HG02943 (cell line): ENCODE data around the gene GNAQ.

ENCODE experiments used
- ATAC-seq: cut with Tn5 transposase; IDR thresholded peaks from one replicate; pipeline ENCODE4 v1.9.1; 2021; ENCODE audit warnings: mild to moderate bottlenecking, low read depth, moderate library complexity; ENCODE audit not compliant: unreplicated experiment

The GNAQ gene

DNA sequence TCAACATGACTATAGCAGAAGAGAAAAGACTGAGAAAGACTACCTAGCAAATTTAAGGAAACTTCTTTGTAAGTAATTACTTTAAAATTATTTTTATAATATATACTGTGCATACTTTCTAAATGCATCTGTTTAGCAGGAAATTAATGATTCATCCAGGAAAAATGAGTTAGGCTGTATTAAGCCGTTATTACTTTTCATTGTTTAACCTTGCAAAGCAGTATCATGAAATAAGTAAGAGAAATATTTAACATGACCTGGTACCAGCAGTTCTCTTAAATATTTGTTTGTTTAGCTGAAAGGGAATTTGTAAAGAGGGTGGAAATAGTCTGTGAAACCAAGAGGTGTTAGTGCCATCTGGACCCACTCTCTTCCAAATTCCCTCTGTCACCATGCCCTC is 175.0 kb downstream of the GNAQ start:
- no peak for ATAC-seq

DNA sequence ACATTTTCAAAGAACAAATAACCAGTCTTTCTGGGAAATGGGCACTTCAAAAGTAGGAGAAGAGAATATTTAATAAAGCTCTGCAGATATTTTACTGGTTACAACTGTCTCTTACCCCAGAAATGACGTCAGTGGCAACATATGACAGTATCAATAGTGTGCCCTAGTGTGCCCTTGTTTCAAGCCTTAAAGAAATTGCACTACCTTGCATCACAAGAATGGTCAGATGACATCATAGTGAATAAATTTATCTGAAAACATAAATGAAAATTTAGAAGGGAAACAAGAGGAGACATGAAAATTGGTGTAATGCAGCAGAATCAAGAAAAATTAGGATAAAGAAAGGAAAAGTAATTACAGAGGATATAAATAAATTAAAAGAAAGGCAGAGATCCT is 176.7 kb downstream of the GNAQ start:
- no peak for ATAC-seq

DNA sequence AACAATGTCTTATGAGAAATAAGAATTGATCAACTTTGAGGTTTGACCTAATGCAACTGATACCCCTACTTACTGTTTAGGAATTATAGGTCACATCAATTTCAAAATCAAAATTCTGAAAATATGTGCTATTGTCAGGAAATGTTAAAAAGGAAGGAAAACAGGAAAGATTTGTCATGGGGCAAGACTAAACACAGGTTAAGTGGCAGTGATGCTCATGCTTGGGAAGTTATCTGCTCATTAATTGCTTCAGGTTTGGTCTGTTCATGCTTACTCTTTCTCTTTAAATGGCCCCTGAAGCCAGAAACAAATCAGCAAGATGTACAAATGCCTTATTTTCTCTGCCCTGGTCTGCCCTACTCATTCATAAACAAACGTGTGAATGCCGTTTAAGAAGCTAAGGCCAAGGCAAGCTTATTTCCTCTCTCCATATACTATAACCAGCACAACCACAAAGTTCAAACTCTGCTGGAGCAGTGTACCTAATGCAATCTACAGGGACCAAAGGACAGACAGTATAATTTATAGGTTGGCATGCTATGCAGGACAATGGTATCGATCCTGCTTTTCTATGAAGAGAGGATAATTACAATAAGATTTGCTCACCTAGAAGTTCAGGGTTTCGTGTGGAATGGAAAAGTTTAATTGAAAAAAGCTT is 177.2 kb downstream of the GNAQ start:
- ATAC-seq: no peak

DNA sequence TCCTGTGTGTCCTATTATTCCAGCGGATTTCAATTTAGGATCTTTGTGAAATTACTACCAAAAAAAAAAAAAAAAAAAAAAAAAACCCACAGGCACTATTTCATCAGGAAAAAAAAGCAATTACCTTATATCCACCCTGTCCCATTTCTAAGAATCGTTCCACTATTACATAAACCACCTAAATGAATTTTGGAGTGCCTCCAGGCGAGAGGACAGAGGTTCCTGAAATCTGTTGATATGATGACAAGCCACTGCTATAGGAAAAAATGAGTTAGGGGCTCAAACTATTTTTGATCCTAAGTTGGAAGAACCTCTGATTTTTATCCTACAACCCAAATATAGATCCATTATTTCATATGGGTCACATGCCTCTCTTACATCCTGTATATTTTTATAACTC is 177.9 kb downstream of the GNAQ start:
- ATAC-seq: no peak

DNA sequence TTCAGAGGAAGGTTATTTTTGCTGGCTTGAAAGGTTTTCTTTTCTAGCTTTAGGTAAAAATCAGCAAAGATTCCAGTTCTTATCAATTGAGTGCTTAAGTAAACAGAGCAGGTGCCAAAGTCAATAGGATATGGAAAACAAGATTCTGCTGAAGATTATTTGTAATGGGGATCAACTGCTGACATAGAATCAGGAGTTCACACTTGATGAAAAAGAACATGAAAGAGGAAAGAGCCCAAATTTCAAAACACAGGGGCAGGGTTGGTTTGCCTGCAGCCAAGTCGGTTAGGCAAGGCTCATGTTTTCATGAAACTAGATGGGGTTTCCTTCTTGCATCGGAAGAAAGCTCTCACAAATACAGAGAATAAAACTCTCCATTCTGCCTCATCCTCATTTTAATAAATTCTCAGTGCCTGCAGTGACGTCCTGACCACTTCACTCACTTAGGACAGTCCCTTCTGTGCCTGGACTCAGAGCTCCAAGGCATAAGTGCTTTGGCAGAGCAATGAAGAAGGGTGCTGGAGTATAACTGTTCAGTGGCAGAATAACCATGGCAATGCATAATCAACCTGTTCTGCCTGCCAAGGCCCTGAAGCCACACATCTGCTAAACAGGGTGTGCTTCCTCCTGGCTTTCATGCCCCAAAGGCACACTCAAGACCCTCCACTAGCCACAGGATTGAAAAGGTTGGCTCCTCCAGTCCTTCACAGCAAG is 179.6 kb downstream of the GNAQ start:
- ATAC-seq: no peak

DNA sequence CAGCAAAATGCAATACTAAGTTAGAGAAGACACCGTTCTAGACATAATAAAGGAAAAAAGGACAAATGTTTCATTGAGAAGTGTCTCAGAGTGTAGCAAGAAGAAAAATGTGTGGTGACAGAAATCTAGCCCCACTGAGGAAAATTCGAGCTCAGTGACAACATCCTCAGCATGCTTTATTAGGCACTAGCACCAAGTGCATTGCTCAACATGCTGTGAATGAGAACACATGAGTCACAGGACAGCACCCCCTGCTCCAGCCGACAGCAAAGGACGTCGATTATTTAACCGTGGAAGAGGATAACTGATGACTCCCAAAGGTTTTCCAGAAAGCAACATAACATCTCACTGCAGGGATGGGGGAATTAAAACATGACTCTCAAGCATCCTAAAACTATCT is 182.7 kb downstream of the GNAQ start:
- ATAC-seq: no peak

DNA sequence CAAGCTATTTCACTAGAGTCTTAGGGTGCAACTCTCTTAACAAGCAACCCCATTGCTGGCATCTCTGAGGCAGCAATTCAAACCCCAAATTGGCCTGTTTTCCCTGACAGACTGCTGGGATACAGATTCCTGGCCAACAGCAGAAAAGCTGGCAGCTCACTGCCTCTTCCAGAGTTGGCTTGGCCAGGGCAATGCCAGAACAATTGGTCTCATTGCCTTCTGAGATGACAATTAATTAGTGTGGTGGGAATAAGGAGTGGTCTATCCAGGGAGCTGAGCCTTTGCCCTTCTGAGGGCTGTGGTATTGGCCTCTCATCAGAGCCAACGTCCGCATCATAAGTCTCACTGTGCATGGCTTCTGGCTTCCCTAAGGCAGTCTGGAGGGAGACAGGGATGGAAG is 183.2 kb downstream of the GNAQ start:
- ATAC-seq: no peak

DNA sequence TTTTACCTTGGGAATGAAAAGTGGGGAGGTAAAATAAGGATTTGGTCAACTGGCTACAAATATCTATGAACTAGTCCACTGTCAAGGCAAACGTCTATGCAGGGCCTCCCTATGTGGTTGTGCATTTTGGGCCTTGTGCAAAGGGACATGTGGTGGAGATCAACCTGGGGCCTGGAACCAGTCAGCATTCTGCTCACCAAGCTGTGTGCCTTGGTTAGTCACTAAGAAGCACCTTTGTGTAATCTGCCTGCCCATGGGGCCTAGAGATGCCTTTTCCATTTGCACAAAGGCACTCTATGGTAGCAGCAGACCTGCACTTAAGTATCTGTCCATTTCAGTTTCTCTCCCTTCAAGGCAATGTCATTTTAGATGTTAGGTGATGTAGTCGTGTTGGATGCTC is 184.0 kb downstream of the GNAQ start:
- ATAC-seq: no peak

DNA sequence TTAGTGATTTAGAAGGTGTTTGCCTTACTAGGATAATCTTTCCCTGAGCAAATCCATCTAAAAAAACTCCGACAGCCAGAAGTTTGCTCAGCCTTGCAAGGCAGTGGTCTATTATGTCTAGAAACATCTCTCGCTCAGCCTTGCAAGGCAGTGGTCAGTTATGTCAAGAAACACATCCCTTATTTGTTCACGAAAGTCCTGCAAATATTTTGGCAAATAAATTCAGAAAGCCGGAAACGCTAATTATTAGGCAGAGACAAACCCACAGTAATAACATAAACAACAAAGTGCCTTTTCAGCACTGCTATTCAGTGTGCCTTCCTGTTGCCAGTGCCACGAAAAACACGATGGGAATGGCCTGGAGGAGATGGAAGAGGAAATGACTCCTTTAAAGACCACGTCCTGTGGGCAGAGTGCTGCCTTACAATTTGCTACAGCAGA is 184.5 kb downstream of the GNAQ start:
- ATAC-seq: no peak

DNA sequence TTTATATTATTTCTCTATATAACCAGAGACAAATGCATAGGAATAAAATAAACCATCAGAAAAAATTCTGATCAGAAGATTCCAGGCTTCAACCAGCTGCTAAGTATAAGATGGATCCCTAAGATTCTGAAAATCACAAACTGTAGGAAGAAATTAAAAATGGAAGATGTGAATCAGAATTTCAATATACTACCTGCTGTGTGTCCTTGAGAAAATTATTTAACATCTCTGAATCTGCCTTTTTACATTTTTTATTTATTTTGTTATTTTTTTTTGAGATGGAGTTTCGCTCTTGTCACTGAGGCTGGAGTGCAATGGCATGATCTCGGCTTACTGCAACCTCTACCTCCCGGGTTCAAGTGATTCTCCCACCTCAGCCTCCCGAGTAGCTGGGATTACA is 187.2 kb downstream of the GNAQ start:
- no peak for ATAC-seq

DNA sequence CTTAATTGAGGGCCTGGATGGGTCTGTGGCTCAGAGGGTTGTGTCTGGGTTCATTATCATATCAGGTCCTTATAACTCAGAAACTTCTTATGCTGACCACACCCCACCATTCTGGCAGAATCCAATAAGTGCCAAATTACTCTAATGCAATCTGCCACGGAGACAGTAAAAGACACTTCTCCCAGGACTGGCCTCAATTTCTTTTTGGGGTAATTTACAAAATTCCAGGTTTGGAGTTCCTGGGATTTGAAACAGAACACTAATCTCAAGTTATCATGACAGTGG is 187.8 kb downstream of the GNAQ start:
- ATAC-seq: no peak

DNA sequence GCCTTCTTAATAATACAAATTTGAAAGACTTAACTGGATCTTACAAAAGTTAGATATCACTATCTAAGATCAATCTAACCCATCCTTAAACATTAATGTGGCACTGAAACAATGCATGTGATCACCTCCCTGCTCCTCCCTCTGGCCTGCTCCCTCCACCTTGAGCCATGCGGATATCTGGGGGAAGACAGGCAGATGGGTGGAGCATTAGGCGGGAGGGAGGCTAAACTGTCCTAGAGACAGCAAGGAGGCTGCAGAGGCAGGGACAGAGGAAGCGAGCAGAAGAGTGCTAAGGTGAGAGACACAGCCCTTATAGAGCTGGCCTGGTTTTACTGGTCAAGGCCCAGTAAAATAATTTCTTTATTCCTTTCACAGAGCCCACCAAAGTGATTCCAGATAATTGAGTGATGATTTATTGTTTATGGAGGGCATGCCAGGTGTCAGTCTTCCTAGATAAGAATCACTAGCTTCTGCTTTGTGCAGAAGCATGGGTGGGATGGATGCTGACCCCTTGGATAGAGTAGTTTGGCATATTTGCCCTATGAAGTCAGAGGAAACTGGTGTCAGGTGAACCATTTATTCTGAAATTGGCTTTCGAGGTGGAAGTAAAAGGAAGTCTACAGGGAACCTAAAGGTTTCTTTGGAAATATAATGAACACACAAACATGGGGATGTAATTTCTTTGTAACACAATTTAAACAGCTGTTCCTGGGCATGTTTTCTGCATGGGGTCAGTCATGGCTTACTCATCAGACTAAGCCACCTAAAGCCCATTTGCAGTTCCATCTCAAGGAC is 188.3 kb downstream of the GNAQ start:
- no peak for ATAC-seq

DNA sequence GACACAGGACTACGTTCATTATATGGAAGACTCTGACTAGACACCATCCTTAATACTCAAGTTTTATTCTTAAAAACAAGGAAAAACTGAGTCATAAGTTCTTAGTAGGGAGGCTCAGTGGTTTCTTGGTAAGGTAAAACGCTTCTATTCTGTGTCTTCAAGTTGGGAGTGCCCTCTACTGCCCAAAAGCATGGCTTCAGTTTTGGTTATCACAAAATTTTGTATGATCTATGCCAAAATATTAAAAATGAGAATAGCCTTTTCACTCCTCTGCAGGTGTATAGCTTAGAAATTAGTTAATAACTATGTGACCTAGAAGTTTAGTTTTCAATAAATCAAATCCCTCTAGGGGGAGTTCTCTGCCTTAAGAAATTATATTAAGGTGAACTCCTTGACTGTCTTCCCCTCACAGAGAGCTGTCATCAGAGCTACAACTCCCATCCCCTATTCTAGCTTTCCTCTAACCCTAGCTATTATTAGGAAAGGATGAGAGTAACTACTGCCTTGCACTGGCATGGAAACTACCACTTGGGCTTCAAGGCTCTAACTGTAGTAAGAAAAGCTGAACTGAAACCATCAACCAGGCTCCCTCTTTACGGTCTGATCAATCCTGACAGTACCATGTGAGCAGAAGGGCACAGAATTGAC is 189.7 kb downstream of the GNAQ start:
- ATAC-seq: no peak

DNA sequence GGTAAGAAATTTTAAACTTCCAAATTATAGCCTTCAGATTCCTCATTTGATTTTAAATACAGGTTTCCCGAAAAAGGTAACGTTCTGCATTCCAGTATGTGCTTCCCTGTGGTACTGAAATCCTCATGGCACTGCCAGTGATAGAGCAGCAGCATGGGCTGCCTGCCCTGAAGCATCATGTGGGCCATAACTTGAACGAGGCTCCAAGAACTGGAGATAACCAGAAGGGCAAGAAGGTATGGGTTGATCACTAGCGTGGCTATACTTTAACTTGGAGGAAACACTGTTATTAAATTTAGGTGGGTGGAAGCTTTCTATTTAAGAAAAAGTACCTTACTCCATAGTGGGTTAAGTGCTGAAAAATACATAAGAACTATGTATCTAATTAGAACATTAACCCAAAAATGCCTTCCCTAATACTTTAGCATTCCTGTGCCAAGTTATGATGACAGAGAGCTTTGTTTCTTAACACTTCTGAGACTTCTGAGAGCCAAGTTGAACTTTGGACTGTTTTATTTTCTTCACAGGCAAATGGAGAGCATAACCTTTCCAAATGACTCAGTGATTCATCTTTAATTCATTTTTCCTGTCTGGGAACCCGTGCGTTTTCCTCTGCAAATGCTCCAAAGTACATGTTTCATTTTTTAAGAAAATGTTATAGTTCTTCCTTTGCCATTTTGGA is 192.0 kb downstream of the GNAQ start:
- ATAC-seq: no peak

DNA sequence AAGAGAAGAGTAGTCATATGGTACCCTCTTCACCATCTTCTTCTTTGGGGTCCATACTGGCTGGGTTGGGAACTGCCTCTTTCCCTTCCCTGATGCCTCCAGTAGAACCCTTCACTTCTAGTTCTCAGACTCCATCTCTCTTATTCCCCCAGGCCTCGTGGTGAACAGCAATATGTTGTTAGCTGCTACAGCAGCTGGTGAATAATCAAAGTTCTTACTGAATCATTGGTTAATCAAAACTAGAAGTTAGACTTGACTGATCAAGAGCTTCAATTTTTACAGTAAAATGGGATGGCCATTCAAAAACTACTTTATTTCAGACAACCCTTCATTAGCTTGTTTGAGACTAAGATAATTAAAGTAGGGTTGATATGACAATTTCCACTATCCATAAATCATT is 192.6 kb downstream of the GNAQ start:
- ATAC-seq: no peak

DNA sequence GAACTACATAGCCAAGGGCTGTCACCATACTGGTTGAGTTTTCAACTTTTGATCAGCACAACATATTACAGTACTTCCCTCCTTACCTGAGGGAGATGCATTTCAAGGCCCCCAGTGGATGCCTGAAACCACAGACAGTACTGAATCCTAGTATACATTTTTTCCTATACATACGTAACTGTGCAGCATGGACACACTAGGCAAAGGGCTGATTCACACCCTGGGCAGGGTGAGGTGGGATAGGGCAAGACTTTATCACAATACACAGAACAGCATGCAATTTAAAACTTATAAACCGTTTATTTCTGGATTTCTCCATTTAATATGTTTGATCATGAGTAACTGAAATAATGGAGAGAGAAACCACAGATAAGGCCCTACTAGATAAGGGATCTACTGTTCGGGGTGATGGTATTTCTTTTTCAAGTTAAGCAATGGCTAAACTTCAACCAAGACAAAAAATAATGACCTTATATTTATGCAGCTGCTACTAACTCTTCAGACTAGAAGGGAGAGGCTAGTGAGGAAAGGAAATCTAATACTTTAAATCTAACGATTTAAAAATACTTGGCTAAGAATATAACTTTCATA is 196.6 kb downstream of the GNAQ start:
- no peak for ATAC-seq

DNA sequence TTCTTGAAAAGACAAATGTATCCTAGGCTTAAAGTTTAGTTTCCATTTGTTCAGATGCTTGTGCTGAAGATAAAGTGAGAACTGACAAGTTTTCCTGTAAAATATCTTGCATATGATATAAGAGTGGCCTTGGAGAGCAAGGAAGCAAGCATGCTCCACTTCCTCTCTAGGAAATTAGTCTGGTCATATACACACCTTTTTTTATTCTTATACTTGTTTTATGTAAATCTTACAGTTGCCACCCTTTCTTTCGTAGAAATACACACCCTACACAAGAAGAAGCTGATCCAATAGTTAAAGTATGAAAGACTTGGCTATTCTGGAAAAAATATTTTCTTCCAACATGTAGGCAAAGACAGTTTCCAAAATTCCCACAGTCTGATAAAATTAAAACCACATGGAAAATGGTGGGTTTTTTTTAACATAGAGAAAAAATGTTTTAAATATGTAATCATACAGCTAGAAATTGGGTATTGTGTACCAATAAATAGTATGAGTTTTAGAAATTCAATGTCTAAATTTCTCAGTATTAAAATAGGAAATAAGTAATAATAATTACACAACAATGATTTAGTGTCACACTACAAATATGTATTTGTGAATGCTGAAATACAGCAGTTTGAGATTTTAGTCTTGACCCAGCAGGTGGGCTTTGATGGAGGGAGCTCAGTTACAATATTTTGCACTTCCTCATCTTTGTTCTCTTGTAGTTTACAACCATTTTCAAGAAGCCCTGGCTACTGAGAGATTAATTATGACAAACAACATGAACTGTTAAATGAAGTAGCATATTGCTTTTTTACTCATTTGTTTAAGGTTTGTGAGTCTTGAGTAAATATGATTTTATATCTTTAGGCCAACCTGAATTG is 197.8 kb downstream of the GNAQ start:
- no peak for ATAC-seq

DNA sequence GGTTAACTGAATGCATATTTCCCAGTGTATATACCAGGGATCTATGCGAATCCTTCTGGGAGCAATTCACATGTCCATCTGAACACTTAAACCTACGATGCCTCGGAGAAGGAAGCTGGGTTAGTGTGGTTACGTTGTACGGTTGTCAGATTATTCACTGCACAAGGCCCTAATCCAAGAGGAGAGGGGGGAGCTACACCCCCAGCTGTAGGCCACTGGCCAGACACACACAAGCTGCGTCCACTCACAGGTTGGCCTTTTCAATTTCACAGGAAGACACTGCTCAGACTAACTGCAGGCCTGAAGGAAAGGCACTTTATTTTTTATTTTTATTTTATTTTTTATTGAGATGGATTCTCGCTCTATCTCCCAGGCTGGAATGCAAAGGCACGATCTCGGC is 199.0 kb downstream of the GNAQ start:
- no peak for ATAC-seq

DNA sequence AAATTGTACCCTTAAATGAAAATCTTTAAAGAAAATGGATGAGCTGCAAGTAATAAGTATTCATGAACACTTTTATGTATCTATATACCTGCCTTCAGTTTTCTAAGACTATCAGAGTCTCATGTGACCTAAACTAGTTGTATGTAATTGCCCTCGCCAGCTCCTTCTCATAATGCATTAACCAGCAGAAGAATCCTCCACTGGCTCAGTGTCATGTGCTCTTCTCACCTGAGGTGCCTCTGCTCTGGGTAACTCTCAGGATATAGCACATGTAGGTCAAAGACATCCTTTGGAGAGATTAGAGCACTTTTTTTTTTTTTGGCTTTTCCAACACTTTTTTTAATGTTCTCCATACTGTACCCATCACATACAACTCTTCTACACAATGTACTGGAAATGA is 199.8 kb downstream of the GNAQ start:
- no peak for ATAC-seq
